ENCODE results near the gene PRKAR1B. TPM values are rescaled to one million over a fixed set of nuclear protein-coding genes. Genes with fewer than 3 reads are reported as not detected.
A peak's percentile ranks its signal among the peaks of the same experiment; 100 is the strongest.

The PRKAR1B gene
- total and polyA plus RNA-seq, 2 donors (not counting 1 experiment from before 2014, with no cell fraction given): 4.5 to 8.6 TPM

GRCh38 chr7:610141-610530 lies 116.9 kb downstream of the PRKAR1B start:
- no peak overlapping the region for H2AFZ ChIP-seq (ENCODE audit: insufficient read depth, low read depth, low read length, poor library complexity, severe bottlenecking)

GRCh38 chr7:609365-609764 lies 117.7 kb downstream of the PRKAR1B start:
- ChIA-PET CTCF (no interaction called here), POLR2A (interaction anchor here (0.6 kb wide), 1 partner anchor 203 kb away, joined by 4 read pairs; no protein-coding TSS in a partner anchor)
- H3K27me3 Mint-ChIP-seq: no peaks in the 10 kb centered on the region
- H3K9me3 Mint-ChIP-seq (ENCODE audit: insufficient read depth): peaks cover 4% of the 10 kb centered on the region
- Histone ChIP-seq H3K9me3 (ENCODE audit: control extremely low read depth in 1 of 3, control insufficient read depth in 2 of 3, insufficient read depth in 1 of 3, low read length in 2 of 3) (peaks cover 0 to 34% (median 10%) of the 10 kb centered on the region in 3 donors), H3K36me3 (replicated peaks in 1 of 2; ENCODE audit: control extremely low read depth in 1 of 2, control insufficient read depth in 1 of 2, extremely low read depth in 1 of 2, insufficient read depth in 2 of 2, low read length in 1 of 2) (no peaks in the 10 kb centered on the region), H3K27me3 (replicated peaks in 1 of 4; ENCODE audit: control extremely low read depth in 1 of 4, control insufficient read depth in 3 of 4, insufficient read depth in 4 of 4, low read length in 3 of 4) (no peaks in the 10 kb centered on the region), H2AFZ (ENCODE audit: insufficient read depth, low read depth, low read length, poor library complexity, severe bottlenecking) (no peak overlapping the region), H3K4me2 (replicated peaks; ENCODE audit: low read depth, low read length, poor library complexity, severe bottlenecking) (peak overlapping the region; percentile 22), H4K20me1 (ENCODE audit: control insufficient read depth, insufficient read depth, low read length, poor library complexity, severe bottlenecking) (no peaks in the 10 kb centered on the region), H3K79me2 (ENCODE audit: control insufficient read depth, insufficient read depth, low read length) (peaks cover 4% of the 10 kb centered on the region), H3K4me3 (ENCODE audit: control extremely low read depth in 1 of 5, extremely low read depth in 1 of 5, insufficient read depth in 1 of 5, low read depth in 2 of 5, low read length in 4 of 5) (no peak overlapping the region), H3K9ac (ENCODE audit: low read length) (no peak overlapping the region), H3K4me1 (ENCODE audit: control insufficient read depth in 2 of 2, insufficient read depth in 2 of 2, low read length in 2 of 2) (peaks cover 17 to 32% of the 10 kb centered on the region in 2 donors), H3K27ac (ENCODE audit: low read length in 2 of 2) (no peak overlapping the region)
- WGBS (ENCODE audit: insufficient coverage): 48% methylated on average over 7 of the region's 7 CpGs
- no peak for DNase-seq
- ATAC-seq (ENCODE audit: low read depth): no peak
- no peak for TF ChIP-seq EZH2 (IDR thresholded peaks at IDR 0.05; ENCODE audit: borderline replicate concordance, insufficient read depth, low read depth, low read length, poor library complexity, severe bottlenecking)
- TF ChIP-seq CTCF (IDR thresholded peaks at IDR 0.05): no peak
- H3K27ac Mint-ChIP-seq: no peak overlapping the region
- peak overlapping the region; percentile 1 for H3K4me3 Mint-ChIP-seq
- H3K4me1 Mint-ChIP-seq: peaks cover 32% of the 10 kb centered on the region
- intact Hi-C loops (cut with micrococcal nuclease): no loop called here

More at GRCh38 chr7:610141-610530, 116.9 kb downstream of the PRKAR1B start:
- Mint-ChIP-seq H3K27me3 (no peaks in the 10 kb centered on the region), H3K27ac (no peak overlapping the region), H3K4me3 (peak overlapping the region; percentile 29), H3K9me3 (ENCODE audit: insufficient read depth) (peaks cover 4% of the 10 kb centered on the region), H3K4me1 (peaks cover 26% of the 10 kb centered on the region)
- Histone ChIP-seq H3K9ac (ENCODE audit: low read length) (no peak overlapping the region), H4K20me1 (ENCODE audit: control insufficient read depth, insufficient read depth, low read length, poor library complexity, severe bottlenecking) (no peaks in the 10 kb centered on the region), H3K79me2 (ENCODE audit: control insufficient read depth, insufficient read depth, low read length) (peaks cover 4% of the 10 kb centered on the region), H3K27ac (ENCODE audit: low read length in 2 of 2) (no peak overlapping the region), H3K4me1 (ENCODE audit: control insufficient read depth in 2 of 2, insufficient read depth in 2 of 2, low read length in 2 of 2) (peaks cover 9 to 24% of the 10 kb centered on the region in 2 donors), H3K4me3 (ENCODE audit: control extremely low read depth in 1 of 5, extremely low read depth in 1 of 5, insufficient read depth in 1 of 5, low read depth in 2 of 5, low read length in 4 of 5) (no peak overlapping the region), H3K4me2 (replicated peaks; ENCODE audit: low read depth, low read length, poor library complexity, severe bottlenecking) (peak overlapping the region; percentile 48), H3K36me3 (replicated peaks in 1 of 2; ENCODE audit: control extremely low read depth in 1 of 2, control insufficient read depth in 1 of 2, extremely low read depth in 1 of 2, insufficient read depth in 2 of 2, low read length in 1 of 2) (no peaks in the 10 kb centered on the region), H3K9me3 (ENCODE audit: control extremely low read depth in 1 of 3, control insufficient read depth in 2 of 3, insufficient read depth in 1 of 3, low read length in 2 of 3) (peaks cover 0 to 27% (median 6%) of the 10 kb centered on the region in 3 donors), H3K27me3 (replicated peaks in 1 of 4; ENCODE audit: control extremely low read depth in 1 of 4, control insufficient read depth in 3 of 4, insufficient read depth in 4 of 4, low read length in 3 of 4) (no peaks in the 10 kb centered on the region)
- CTCF ChIA-PET: no interaction called here
- intact Hi-C loops (cut with micrococcal nuclease): no loop called here
- no peak for DNase-seq
- POLR2A ChIA-PET: interaction anchor here (0.6 kb wide), 1 partner anchor 203 kb away, joined by 4 read pairs; no protein-coding TSS in a partner anchor
- WGBS (ENCODE audit: insufficient coverage): 52% methylated on average over 10 of the region's 10 CpGs
- no peak for TF ChIP-seq CTCF (IDR thresholded peaks at IDR 0.05)
- TF ChIP-seq EZH2 (IDR thresholded peaks at IDR 0.05; ENCODE audit: borderline replicate concordance, insufficient read depth, low read depth, low read length, poor library complexity, severe bottlenecking): no peak
- peak; percentile 24 for ATAC-seq (ENCODE audit: low read depth)

All from B cell (primary cell).